DOHH2 (cell line): Measurements from ENCODE around the gene UBE4A.

Experiments
- H3F3A ChIP-seq: fragments of 200-600 bp; sonication (generic), shearing (Covaris generic); 2 replicates; pipeline ENCODE4 v1.6.0; 2016; ENCODE audit warnings: antibody characterized with exemption, mild to moderate bottlenecking; ENCODE audit not compliant: control insufficient read depth, insufficient read depth
- H3K27ac ChIP-seq: fragments of 200-600 bp; sonication (generic); 2 replicates; pipeline ENCODE4 v1.5.1; 2014; ENCODE audit warnings: low read depth, mild to moderate bottlenecking, low read length, moderate library complexity
- H3K27me3 ChIP-seq: fragments of 200-600 bp; sonication (generic); 2 replicates; pipeline ENCODE4 v1.6.1; 2014; ENCODE audit warnings: mild to moderate bottlenecking, low read length, mixed read lengths; ENCODE audit not compliant: control insufficient read depth
- H3K36me3 ChIP-seq: fragments of 200-600 bp; sonication (generic); 2 replicates; pipeline ENCODE4 v1.6.1; 2014; ENCODE audit warnings: mild to moderate bottlenecking, low read length, moderate library complexity, mixed read lengths; ENCODE audit not compliant: control insufficient read depth
- H3K4me1 ChIP-seq: fragments of 200-600 bp; sonication (generic); 2 replicates; pipeline ENCODE4 v1.6.1; 2014; ENCODE audit warnings: mild to moderate bottlenecking, low read length, mixed read lengths; ENCODE audit not compliant: control insufficient read depth
- H3K4me2 ChIP-seq: fragments of 200-600 bp; sonication (generic); 2 replicates; pipeline ENCODE4 v1.6.0; 2014; ENCODE audit warnings: mild to moderate bottlenecking, low read length, moderate library complexity
- H3K4me3 ChIP-seq: fragments of 200-600 bp; sonication (generic); 2 replicates; pipeline ENCODE4 v1.5.1; 2014; ENCODE audit warnings: mild to moderate bottlenecking, low read length, mixed read lengths
- H3K79me2 ChIP-seq: fragments of 200-600 bp; sonication (generic); 2 replicates; pipeline ENCODE4 v1.6.1; 2014; ENCODE audit warnings: mild to moderate bottlenecking, low read length, mixed read lengths; ENCODE audit not compliant: control insufficient read depth
- H3K9me2 ChIP-seq: fragments of 200-600 bp; sonication (generic); replicated peaks from 2 replicates; pipeline ENCODE4 v1.6.1; 2014; ENCODE audit warnings: mild to moderate bottlenecking, low read length, mixed read lengths; ENCODE audit not compliant: control insufficient read depth
- H3K9me3 ChIP-seq: fragments of 200-600 bp; sonication (generic); 2 replicates; pipeline ENCODE4 v1.6.1; 2014; ENCODE audit warnings: antibody characterized with exemption, low read length, mixed read lengths; ENCODE audit not compliant: control insufficient read depth, insufficient read depth
- H4K20me1 ChIP-seq: fragments of 200-600 bp; sonication (generic); 2 replicates; pipeline ENCODE4 v1.6.0; 2014; ENCODE audit warnings: low read depth, mild to moderate bottlenecking, antibody characterized with exemption, low read length, moderate library complexity; ENCODE audit not compliant: control insufficient read depth, insufficient read depth
- CTCF ChIP-seq: fragments of 200-600 bp; sonication (generic); IDR thresholded peaks from one replicate; pipeline ENCODE4 v1.5.1; 2014; ENCODE audit warnings: antibody characterized with exemption, mild to moderate bottlenecking, low read depth, low read length; ENCODE audit not compliant: poor library complexity, severe bottlenecking
- EZH2phosphoT487 ChIP-seq: fragments of 200-600 bp; sonication (generic); IDR thresholded peaks from 2 replicates; pipeline ENCODE4 v1.6.1; 2017; ENCODE audit warnings: borderline replicate concordance, mild to moderate bottlenecking, antibody characterized with exemption, low read length, moderate library complexity, mixed read lengths

Gene UBE4A

GRCh38 chr11:118434123-118434552, 74.7 kb downstream of the UBE4A start:
- TF ChIP-seq CTCF = no peak
- TF ChIP-seq EZH2phosphoT487 = no peak
- Histone ChIP-seq H4K20me1 (peaks cover 11% of the 10 kb centered on the region), H3F3A (peaks cover 17% of the 10 kb centered on the region), H3K27ac (peak overlapping the region; percentile 90), H3K79me2 (peaks cover 26% of the 10 kb centered on the region), H3K4me2 (peak overlapping the region; percentile 94), H3K9me3 (no peaks in the 10 kb centered on the region), H3K9me2 (no peaks in the 10 kb centered on the region), H3K27me3 (no peaks in the 10 kb centered on the region), H3K4me1 (peaks cover 37% of the 10 kb centered on the region), H3K4me3 (peak overlapping the region; percentile 88), H3K36me3 (peaks cover 18% of the 10 kb centered on the region)

GRCh38 chr11:118434553-118435289, 75.3 kb downstream of the UBE4A start:
- peaks cover 32% of the 10 kb centered on the region for H3K79me2 ChIP-seq
- H3K4me3 ChIP-seq = peak overlapping the region; percentile 88
- no peaks in the 10 kb centered on the region for H3K9me3 ChIP-seq
- peaks cover 17% of the 10 kb centered on the region for H4K20me1 ChIP-seq
- H3K27me3 ChIP-seq = no peaks in the 10 kb centered on the region
- TF ChIP-seq CTCF (peak; percentile 27), EZH2phosphoT487 (no peak)
- peak overlapping the region; percentile 90 for H3K27ac ChIP-seq
- H3K36me3 ChIP-seq = peaks cover 24% of the 10 kb centered on the region
- no peaks in the 10 kb centered on the region for H3K9me2 ChIP-seq
- H3K4me1 ChIP-seq = peaks cover 42% of the 10 kb centered on the region
- H3K4me2 ChIP-seq = peak overlapping the region; percentile 94
- peaks cover 14% of the 10 kb centered on the region for H3F3A ChIP-seq

- H3K27me3 ChIP-seq = no peaks in the 10 kb centered on the region
- H3K27ac ChIP-seq = peak overlapping the region; percentile 90
- H3K36me3 ChIP-seq = peaks cover 30% of the 10 kb centered on the region
- no peaks in the 10 kb centered on the region for H3K9me3 ChIP-seq
- peaks cover 39% of the 10 kb centered on the region for H3K79me2 ChIP-seq
- peak overlapping the region; percentile 94 for H3K4me2 ChIP-seq
- peaks cover 49% of the 10 kb centered on the region for H3K4me1 ChIP-seq
- peaks cover 14% of the 10 kb centered on the region for H3F3A ChIP-seq
- TF ChIP-seq EZH2phosphoT487 = no peak
- TF ChIP-seq CTCF = no peak
- H4K20me1 ChIP-seq = peaks cover 24% of the 10 kb centered on the region
- H3K9me2 ChIP-seq = no peaks in the 10 kb centered on the region
- H3K4me3 ChIP-seq = peak overlapping the region; percentile 88
These were observed 76.0 kb downstream of the UBE4A start for GRCh38 chr11:118435290-118435892.
